Dendritic cell treated with granulocyte-macrophage colony-stimulating factor and Interleukin-4, amounts not matched to agents 40 ng/mL and 50 ng/mL, for 4 days (primary cell): ENCODE measurements around the gene CYS1.
"Not testable (repeated sequence)": the region's sequence is repeated elsewhere in the genome, so short reads cannot be mapped to it uniquely, and the experiment has no call there.

Source experiments
- H3K27ac Mint-ChIP-seq: one replicate; pipeline ENCODE4 v1.8.0; 2022; ENCODE audit warnings: mild to moderate bottlenecking, mixed read lengths
- H3K27me3 Mint-ChIP-seq: one replicate; pipeline ENCODE4 v1.8.0; 2022; ENCODE audit warnings: mild to moderate bottlenecking, mixed read lengths
- H3K36me3 Mint-ChIP-seq: one replicate; pipeline ENCODE4 v1.8.0; 2022; ENCODE audit warnings: low read depth, mixed read lengths
- H3K4me1 Mint-ChIP-seq: one replicate; pipeline ENCODE4 v1.8.0; 2022; ENCODE audit warnings: low read depth, mixed read lengths
- H3K4me3 Mint-ChIP-seq: one replicate; pipeline ENCODE4 v1.8.0; 2022; ENCODE audit warnings: mild to moderate bottlenecking, moderate library complexity, mixed read lengths
- H3K9me3 Mint-ChIP-seq: one replicate; pipeline ENCODE4 v1.8.0; 2022; ENCODE audit warnings: mixed read lengths
- intact Hi-C: fragments of 100-400 bp; cut with micrococcal nuclease; formaldehyde crosslinking; loops from one replicate; pipeline ENCODE4 v1.15.0; 2022

Gene CYS1

GRCh38 chr2:10109311-10109710 is 29.1 kb upstream of the CYS1 start:
- Mint-ChIP-seq H3K9me3 (no peaks in the 10 kb centered on the region), H3K4me1 (peaks cover 7% of the 10 kb centered on the region)

GRCh38 chr2:10104906-10105305 is 24.7 kb upstream of the CYS1 start:
- H3K27me3 Mint-ChIP-seq, H3K4me3 Mint-ChIP-seq, H3K27ac Mint-ChIP-seq, intact Hi-C loops, H3K36me3 Mint-ChIP-seq, H3K9me3 Mint-ChIP-seq: not testable (repeated sequence)
- H3K4me1 Mint-ChIP-seq, result peaks cover 16% of the 10 kb centered on the region

More at GRCh38 chr2:10109311-10109710, 29.1 kb upstream of the CYS1 start:
- Mint-ChIP-seq H3K4me3 (no peak overlapping the region), H3K27ac (no peak overlapping the region), H3K36me3 (no peaks in the 10 kb centered on the region), H3K27me3 (no peaks in the 10 kb centered on the region)
- intact Hi-C loops, result no loop called here

GRCh38 chr2:10103179-10103578 is 23.0 kb upstream of the CYS1 start:
- H3K4me3 Mint-ChIP-seq, result no peak overlapping the region
- H3K9me3 Mint-ChIP-seq, result no peaks in the 10 kb centered on the region
- peaks cover 9% of the 10 kb centered on the region for H3K4me1 Mint-ChIP-seq
- no peaks in the 10 kb centered on the region for H3K36me3 Mint-ChIP-seq
- no peak overlapping the region for H3K27ac Mint-ChIP-seq
- H3K27me3 Mint-ChIP-seq, result no peaks in the 10 kb centered on the region
- intact Hi-C loops, result no loop called here

- peaks cover 2% of the 10 kb centered on the region for H3K27me3 Mint-ChIP-seq
- intact Hi-C loops, result no loop called here
- H3K4me3 Mint-ChIP-seq, result no peak overlapping the region
- no peaks in the 10 kb centered on the region for H3K36me3 Mint-ChIP-seq
- no peak overlapping the region for H3K27ac Mint-ChIP-seq
- H3K4me1 Mint-ChIP-seq, result peaks cover 16% of the 10 kb centered on the region
- H3K9me3 Mint-ChIP-seq, result no peaks in the 10 kb centered on the region
These were observed 21.3 kb upstream of the CYS1 start for GRCh38 chr2:10101491-10101890.

GRCh38 chr2:10097352-10098148 is 17.3 kb upstream of the CYS1 start:
- Mint-ChIP-seq H3K4me3 (no peak overlapping the region), H3K9me3 (no peaks in the 10 kb centered on the region), H3K27ac (no peak overlapping the region), H3K27me3 (peaks cover 39% of the 10 kb centered on the region), H3K4me1 (peaks cover 16% of the 10 kb centered on the region), H3K36me3 (no peaks in the 10 kb centered on the region)
- intact Hi-C loops, result loop anchor here (2.0 kb wide), 1 partner anchor 25 kb away; no protein-coding TSS in a partner anchor

GRCh38 chr2:10096641-10097040 is 16.4 kb upstream of the CYS1 start:
- no peaks in the 10 kb centered on the region for H3K36me3 Mint-ChIP-seq
- no peak overlapping the region for H3K4me3 Mint-ChIP-seq
- H3K27me3 Mint-ChIP-seq, result peaks cover 48% of the 10 kb centered on the region
- intact Hi-C loops, result loop anchor here (2.0 kb wide), 1 partner anchor 24 kb away; no protein-coding TSS in a partner anchor
- H3K4me1 Mint-ChIP-seq, result peaks cover 13% of the 10 kb centered on the region
- H3K9me3 Mint-ChIP-seq, result no peaks in the 10 kb centered on the region
- no peak overlapping the region for H3K27ac Mint-ChIP-seq

GRCh38 chr2:10095175-10095574 is 15.0 kb upstream of the CYS1 start:
- peaks cover 14% of the 10 kb centered on the region for H3K4me1 Mint-ChIP-seq
- H3K9me3 Mint-ChIP-seq, result no peaks in the 10 kb centered on the region
- peaks cover 63% of the 10 kb centered on the region for H3K27me3 Mint-ChIP-seq
- intact Hi-C loops, result no loop called here
- no peak overlapping the region for H3K4me3 Mint-ChIP-seq
- H3K36me3 Mint-ChIP-seq, result no peaks in the 10 kb centered on the region
- H3K27ac Mint-ChIP-seq, result no peak overlapping the region

GRCh38 chr2:10094271-10094814 is 14.1 kb upstream of the CYS1 start:
- Mint-ChIP-seq H3K9me3 (no peaks in the 10 kb centered on the region), H3K27me3 (peaks cover 70% of the 10 kb centered on the region), H3K27ac (no peak overlapping the region), H3K36me3 (no peaks in the 10 kb centered on the region), H3K4me1 (peaks cover 14% of the 10 kb centered on the region), H3K4me3 (no peak overlapping the region)
- intact Hi-C loops, result no loop called here

- H3K4me3 Mint-ChIP-seq, intact Hi-C loops, H3K9me3 Mint-ChIP-seq, H3K4me1 Mint-ChIP-seq, H3K27ac Mint-ChIP-seq, H3K36me3 Mint-ChIP-seq: not testable (repeated sequence)
- peaks cover 88% of the 10 kb centered on the region for H3K27me3 Mint-ChIP-seq
These were observed 11.7 kb upstream of the CYS1 start for GRCh38 chr2:10091889-10092244.

GRCh38 chr2:10091182-10091888 is 11.1 kb upstream of the CYS1 start:
- Mint-ChIP-seq H3K4me1 (peaks cover 7% of the 10 kb centered on the region), H3K27me3 (peaks cover 90% of the 10 kb centered on the region), H3K4me3 (peak overlapping the region; percentile 74), H3K36me3 (no peaks in the 10 kb centered on the region), H3K9me3 (no peaks in the 10 kb centered on the region), H3K27ac (no peak overlapping the region)
- intact Hi-C loops, result no loop called here

GRCh38 chr2:10089565-10090190 is 9.5 kb upstream of the CYS1 start:
- intact Hi-C loops, result no loop called here
- no peaks in the 10 kb centered on the region for H3K9me3 Mint-ChIP-seq
- peaks cover 7% of the 10 kb centered on the region for H3K4me1 Mint-ChIP-seq
- peaks cover 90% of the 10 kb centered on the region for H3K27me3 Mint-ChIP-seq
- H3K36me3 Mint-ChIP-seq, result no peaks in the 10 kb centered on the region
- H3K27ac Mint-ChIP-seq, result no peak overlapping the region
- no peak overlapping the region for H3K4me3 Mint-ChIP-seq

GRCh38 chr2:10087360-10087759 is 7.1 kb upstream of the CYS1 start:
- peaks cover 89% of the 10 kb centered on the region for H3K27me3 Mint-ChIP-seq
- H3K4me1 Mint-ChIP-seq, result peaks cover 7% of the 10 kb centered on the region
- H3K9me3 Mint-ChIP-seq, result no peaks in the 10 kb centered on the region

GRCh38 chr2:10086950-10087349 is 6.7 kb upstream of the CYS1 start:
- Mint-ChIP-seq H3K27ac (no peak overlapping the region), H3K4me1 (peaks cover 7% of the 10 kb centered on the region), H3K27me3 (peaks cover 89% of the 10 kb centered on the region), H3K9me3 (no peaks in the 10 kb centered on the region), H3K4me3 (no peak overlapping the region), H3K36me3 (no peaks in the 10 kb centered on the region)
- intact Hi-C loops, result no loop called here

More at GRCh38 chr2:10087360-10087759, 7.1 kb upstream of the CYS1 start:
- Mint-ChIP-seq H3K36me3 (no peaks in the 10 kb centered on the region), H3K4me3 (no peak overlapping the region), H3K27ac (no peak overlapping the region)
- intact Hi-C loops, result no loop called here

- Mint-ChIP-seq H3K4me1 (peaks cover 3% of the 10 kb centered on the region), H3K27ac (no peak overlapping the region), H3K9me3 (no peaks in the 10 kb centered on the region), H3K27me3 (peaks cover 89% of the 10 kb centered on the region), H3K36me3 (no peaks in the 10 kb centered on the region), H3K4me3 (no peak overlapping the region)
- intact Hi-C loops, result no loop called here
These were observed 5.5 kb upstream of the CYS1 start for GRCh38 chr2:10085668-10086059.
